NCI-H2196 treated with DMSO at 0.1 percent for 48 hours (cell line): ENCODE measurements around the gene DDIT3.
"Not testable (repeated sequence)": the region's sequence is repeated elsewhere in the genome, so short reads cannot be mapped to it uniquely, and the experiment has no call there.

ENCODE experiments used
- DNase-seq: peaks from one replicate; lab custom pipeline; 2025; ENCODE audit not compliant: unreplicated experiment; lab: John Stamatoyannopoulos, UW

DDIT3 gene

DNA sequence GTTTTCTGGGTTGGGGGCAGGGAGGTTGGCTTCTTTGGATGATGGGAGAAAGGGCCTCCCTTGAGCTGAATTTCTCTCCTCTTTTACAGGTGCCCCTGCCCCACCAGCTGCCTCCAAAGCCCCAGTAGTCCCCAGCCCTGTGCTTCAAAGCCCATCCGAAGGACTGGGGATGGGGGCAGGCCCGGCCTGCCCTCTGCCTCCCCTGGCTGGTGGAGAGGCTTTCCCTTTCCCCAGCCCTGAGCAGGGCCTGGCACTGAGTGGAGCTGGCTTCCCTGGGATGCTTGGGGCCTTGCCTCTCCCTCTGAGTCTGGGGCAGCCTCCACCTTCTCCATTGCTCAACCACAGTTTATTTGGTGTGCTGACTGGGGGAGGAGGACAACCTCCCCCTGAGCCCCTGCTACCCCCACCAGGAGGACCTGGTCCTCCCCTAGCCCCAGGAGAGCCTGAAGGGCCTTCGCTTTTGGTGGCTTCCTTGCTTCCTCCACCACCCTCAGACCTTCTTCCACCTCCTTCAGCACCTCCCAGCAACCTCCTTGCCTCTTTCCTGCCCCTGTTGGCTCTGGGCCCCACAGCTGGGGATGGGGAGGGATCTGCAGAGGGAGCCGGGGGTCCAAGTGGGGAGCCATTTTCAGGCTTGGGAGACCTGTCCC, 6.3 kb upstream of the DDIT3 start:
- no peak for DNase-seq

DNA sequence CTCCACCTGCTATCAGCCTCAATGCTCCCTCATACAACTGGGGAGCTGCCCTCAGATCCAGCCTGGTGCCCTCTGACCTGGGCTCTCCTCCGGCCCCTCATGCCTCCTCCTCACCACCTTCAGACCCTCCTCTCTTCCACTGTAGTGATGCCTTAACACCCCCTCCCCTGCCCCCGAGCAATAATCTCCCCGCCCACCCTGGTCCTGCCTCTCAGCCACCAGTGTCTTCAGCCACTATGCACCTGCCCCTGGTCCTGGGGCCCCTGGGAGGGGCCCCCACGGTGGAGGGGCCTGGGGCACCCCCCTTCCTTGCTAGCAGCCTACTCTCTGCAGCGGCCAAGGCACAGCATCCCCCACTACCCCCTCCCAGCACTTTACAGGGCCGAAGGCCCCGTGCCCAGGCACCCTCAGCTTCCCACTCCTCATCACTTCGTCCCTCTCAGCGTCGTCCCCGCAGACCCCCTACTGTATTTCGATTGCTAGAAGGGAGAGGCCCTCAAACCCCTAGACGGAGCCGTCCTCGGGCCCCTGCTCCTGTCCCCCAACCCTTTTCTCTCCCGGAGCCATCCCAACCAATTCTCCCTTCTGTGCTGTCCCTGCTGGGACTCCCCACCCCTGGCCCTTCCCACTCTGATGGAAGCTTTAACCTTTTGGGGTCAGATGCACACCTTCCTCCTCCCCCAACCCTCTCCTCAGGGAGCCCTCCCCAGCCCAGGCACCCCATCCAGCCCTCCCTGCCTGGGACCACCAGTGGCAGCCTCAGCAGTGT, 5.5 kb upstream of the DDIT3 start:
- no peak for DNase-seq

- DNase-seq, result no peak
Measured at GRCh38 chr12:57524814-57525614, 4.7 kb upstream of the DDIT3 start.

- no peak for DNase-seq
Measured at GRCh38 chr12:57523706-57524614, 3.6 kb upstream of the DDIT3 start.

GRCh38 chr12:57522887-57523705, 2.8 kb upstream of the DDIT3 start:
- DNase-seq, result no peak

- peak; percentile 81 for DNase-seq
Measured at GRCh38 chr12:57522011-57522886, 1.9 kb upstream of the DDIT3 start, which contains the start of gene MBD6. TSS of gene MBD6 (plus strand) at chr12:57522824. CDS start at chr12:57524304, 1,480 bp downstream.

- DNase-seq, result no peak
Measured at GRCh38 chr12:57521525-57522010, 1.3 kb upstream of the DDIT3 start.

- DNase-seq, result no peak
Measured at GRCh38 chr12:57519796-57520052, 590 bp downstream of the DDIT3 start.

GRCh38 chr12:57518920-57519795, 1.2 kb downstream of the DDIT3 start:
- DNase-seq, result no peak

- DNase-seq, result no peak
Measured at GRCh38 chr12:57518176-57518919, 2.0 kb downstream of the DDIT3 start.

DNA sequence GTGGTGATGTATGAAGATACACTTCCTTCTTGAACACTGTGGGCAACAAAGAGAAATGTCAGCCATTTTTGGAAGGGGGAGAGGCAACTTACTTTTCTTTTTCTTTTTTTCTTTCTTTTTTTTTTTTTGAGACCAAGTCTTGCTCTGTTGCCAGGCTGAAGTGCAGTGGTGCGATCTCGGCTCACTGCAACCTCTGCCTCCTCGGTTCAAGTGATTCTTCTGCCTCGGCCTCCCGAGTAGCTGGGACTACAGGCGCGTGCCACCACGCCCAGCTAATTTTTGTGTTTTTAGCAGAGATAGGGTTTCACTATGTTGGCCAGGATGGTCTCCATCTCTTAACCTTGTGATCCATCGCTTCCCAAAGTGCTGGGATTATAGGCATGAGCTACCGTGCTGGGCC, 2.6 kb downstream of the DDIT3 start:
- DNase-seq, result not testable (repeated sequence)

DNA sequence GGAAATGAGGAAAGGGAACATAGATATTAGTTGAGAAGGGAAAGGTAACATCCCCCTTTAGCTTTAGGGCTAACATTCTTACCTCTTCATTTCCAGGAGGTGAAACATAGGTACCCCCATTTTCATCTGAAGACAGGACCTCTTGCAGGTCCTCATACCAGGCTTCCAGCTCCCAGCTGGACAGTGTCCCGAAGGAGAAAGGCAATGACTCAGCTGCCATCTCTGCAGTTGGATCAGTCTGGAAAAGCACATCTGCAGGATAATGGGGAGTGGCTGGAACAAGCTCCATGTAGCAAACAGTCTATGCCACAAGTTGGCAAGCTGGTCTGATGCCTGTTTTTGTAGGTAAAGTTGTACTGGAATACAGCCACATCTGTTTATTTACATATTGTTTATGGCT, 3.1 kb downstream of the DDIT3 start:
- no peak for DNase-seq

- no peak for DNase-seq
Measured at GRCh38 chr12:57516617-57517153, 3.6 kb downstream of the DDIT3 start.

GRCh38 chr12:57515934-57516541, 4.3 kb downstream of the DDIT3 start:
- no peak for DNase-seq

DNA sequence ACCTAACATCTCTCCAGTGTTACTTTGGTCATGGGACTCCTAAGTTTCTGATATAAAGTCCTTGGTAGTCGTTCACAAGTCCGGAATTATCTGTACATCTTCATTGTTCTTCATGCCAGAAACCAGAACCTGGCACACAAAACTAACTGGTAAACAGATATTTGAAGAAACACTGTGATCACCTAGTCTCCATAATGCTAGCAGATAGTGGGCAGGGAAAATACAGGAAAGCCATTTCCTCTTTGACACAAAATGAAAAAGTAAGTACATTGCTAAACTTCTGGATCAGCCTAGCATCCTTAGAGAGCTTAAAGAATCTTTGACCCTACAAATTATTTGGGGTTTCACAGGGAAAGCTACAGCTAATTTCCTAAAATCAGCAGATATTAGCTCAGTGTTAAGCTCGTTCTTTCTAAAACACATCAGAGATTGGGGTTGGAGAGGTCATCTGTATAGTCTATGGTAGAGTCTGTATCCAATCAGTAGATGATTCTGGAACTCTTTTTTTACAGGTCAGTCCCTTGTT, 4.8 kb downstream of the DDIT3 start:
- DNase-seq, result no peak

- DNase-seq, result peak; percentile 58
Measured at GRCh38 chr12:57514720-57515407, 5.5 kb downstream of the DDIT3 start.
